HepG2 (cell line): ENCODE measurements around the gene SLC8A2. TPM values are rescaled to one million over a fixed set of nuclear protein-coding genes. Genes with fewer than 3 reads are reported as not detected.
A peak's percentile ranks its signal among the peaks of the same experiment; 100 is the strongest.

Source experiments
- ARHGAP35 ChIP-seq: sonication (generic); formaldehyde crosslinking; IDR thresholded peaks from 2 replicates; pipeline ENCODE4 v1.9.0; 2022; ENCODE audit warnings: mild to moderate bottlenecking, inconsistent platforms, moderate library complexity, missing genetic modification reagents, borderline replicate concordance
- BHLHE40 ChIP-seq: IDR thresholded peaks from 2 replicates; pipeline ENCODE4 v1.6.1; 2011; ENCODE audit warnings: low read length, improper control_type of control experiment
- BRF2 ChIP-seq: sonication (generic); formaldehyde crosslinking; IDR thresholded peaks from 2 replicates; pipeline ENCODE4 v1.8.1; 2022; ENCODE audit warnings: mild to moderate bottlenecking, missing genetic modification reagents
- FOXJ3 ChIP-seq: sonication (generic); formaldehyde crosslinking; IDR thresholded peaks from 2 replicates; pipeline ENCODE4 v1.4.0; 2020; ENCODE audit warnings: missing genetic modification reagents, mild to moderate bottlenecking, borderline replicate concordance
- HNRNPLL ChIP-seq: fragments of 200-400 bp; formaldehyde crosslinking; IDR thresholded peaks from 2 replicates; pipeline ENCODE4 v1.6.1; 2017; ENCODE audit warnings: mild to moderate bottlenecking, low read depth, low read length; ENCODE audit not compliant: poor library complexity, severe bottlenecking
- HNRNPUL1 ChIP-seq: fragments of 200-400 bp; formaldehyde crosslinking; IDR thresholded peaks from 2 replicates; pipeline ENCODE4 v1.6.1; 2017; ENCODE audit warnings: low read depth, mild to moderate bottlenecking, low read length, moderate library complexity
- KLF12 ChIP-seq: sonication (generic); formaldehyde crosslinking; IDR thresholded peaks from 2 replicates; pipeline ENCODE4 v1.4.0; 2020; ENCODE audit warnings: missing genetic modification reagents, borderline replicate concordance
- LBX2 ChIP-seq: sonication (generic); formaldehyde crosslinking; IDR thresholded peaks from 2 replicates; pipeline ENCODE4 v1.5.0; 2020; ENCODE audit warnings: missing genetic modification reagents, mild to moderate bottlenecking, borderline replicate concordance
- MAFF ChIP-seq: IDR thresholded peaks from 2 replicates; pipeline ENCODE4 v1.6.1; 2011; ENCODE audit warnings: low read depth, low read length, improper control_type of control experiment
- MIXL1 ChIP-seq: IDR thresholded peaks from 2 replicates; pipeline ENCODE4 v1.6.1; 2016
- NFRKB ChIP-seq: fragments of 450-650 bp; IDR thresholded peaks from 2 replicates; pipeline ENCODE4 v1.6.1; 2017
- REPIN1 ChIP-seq: sonication (generic); formaldehyde crosslinking; IDR thresholded peaks from 2 replicates; pipeline ENCODE4 v1.8.0; 2022; ENCODE audit warnings: missing genetic modification reagents, low read depth, mild to moderate bottlenecking, borderline replicate concordance
- SPEN ChIP-seq: sonication (generic); formaldehyde crosslinking; IDR thresholded peaks from 2 replicates; pipeline ENCODE4 v1.5.1; 2020; ENCODE audit warnings: low read depth, mild to moderate bottlenecking, missing genetic modification reagents
- SRF ChIP-seq: IDR thresholded peaks from 2 replicates; pipeline ENCODE4 v1.6.1; 2011; ENCODE audit warnings: mild to moderate bottlenecking, low read depth, low read length, moderate library complexity
- XBP1 ChIP-seq: sonication (generic); formaldehyde crosslinking; IDR thresholded peaks from 2 replicates; pipeline ENCODE4 v1.5.0; 2020; ENCODE audit warnings: missing genetic modification reagents
- ZBTB10 ChIP-seq: sonication (generic); formaldehyde crosslinking; IDR thresholded peaks from 2 replicates; pipeline ENCODE4 v1.4.0; 2020; ENCODE audit warnings: missing genetic modification reagents, borderline replicate concordance
- ZBTB2 ChIP-seq: sonication (generic); formaldehyde crosslinking; IDR thresholded peaks from 2 replicates; pipeline ENCODE4 v1.8.0; 2022; ENCODE audit warnings: low read depth, missing genetic modification reagents
- ZEB1 ChIP-seq: IDR thresholded peaks from 2 replicates; pipeline ENCODE4 v1.6.1; 2012; ENCODE audit warnings: mild to moderate bottlenecking, low read depth, inconsistent platforms; ENCODE audit not compliant: insufficient replicate concordance
- ZFP82 ChIP-seq: sonication (generic); formaldehyde crosslinking; IDR thresholded peaks from 2 replicates; pipeline ENCODE4 v1.5.1; 2020; ENCODE audit warnings: mild to moderate bottlenecking, missing genetic modification reagents, borderline replicate concordance
- ZMYM3 ChIP-seq: sonication (generic); formaldehyde crosslinking; IDR thresholded peaks from 2 replicates; pipeline ENCODE4 v1.5.1; 2020; ENCODE audit warnings: mild to moderate bottlenecking, missing genetic modification reagents
- ZNF234 ChIP-seq: sonication (generic); formaldehyde crosslinking; conservative IDR thresholded peaks from 2 replicates; pipeline ENCODE4 v1.5.1; 2020; ENCODE audit warnings: mild to moderate bottlenecking, missing genetic modification reagents
- ZNF235 ChIP-seq: sonication (generic); formaldehyde crosslinking; IDR thresholded peaks from 2 replicates; pipeline ENCODE4 v1.8.1; 2023; ENCODE audit warnings: mild to moderate bottlenecking, missing genetic modification reagents, borderline replicate concordance
- ZNF749 ChIP-seq: sonication (generic); formaldehyde crosslinking; IDR thresholded peaks from 2 replicates; pipeline ENCODE4 v1.8.0; 2022; ENCODE audit warnings: mild to moderate bottlenecking, missing genetic modification reagents, moderate library complexity, borderline replicate concordance
- ZNF782 ChIP-seq: sonication (generic); formaldehyde crosslinking; IDR thresholded peaks from 2 replicates; pipeline ENCODE4 v1.4.0; 2020; ENCODE audit warnings: missing genetic modification reagents, mild to moderate bottlenecking, borderline replicate concordance
- polyA plus RNA-seq, 8 experiments: library from polyadenylated mRNA; depleted of rRNA in 3 of 8; stranded (reverse) in 7 of 8; unstranded in 1 of 8; fragments of >200 nt; fragmentation: Illumina TruSeq in 4 of 8; extraction: Trizol in 4 of 8; gene quantifications; 2 replicates each; pipeline versions ENCODE4 v1.2.1 to v1.2.3, GENCODE V29; 2011 to 2016; ENCODE audit warnings: low read depth in 4 of 8, missing spikeins in 1 of 8, mixed read lengths in 1 of 8; ENCODE audit not compliant: insufficient read depth in 1 of 8
- total RNA-seq, 5 experiments: library from RNA; depleted of rRNA; stranded (reverse); fragments of >200 nt; fragmentation: Illumina TruSeq; extraction: Trizol; gene quantifications; 2 replicates each; pipeline ENCODE4 v1.2.3, GENCODE V29; 2016; ENCODE audit warnings: low read depth in 1 of 5

SLC8A2 gene
- total and polyA plus RNA-seq, 2 of the 13 experiments (the other 11 are each of a cell fraction or from before 2014, with no cell fraction given) = 0.02 TPM; not detected in 1

- TF ChIP-seq ZNF749 (CRISPR knock-in tag) = peak; percentile 28; the same call in 1 of the 2 replicates
- TF ChIP-seq NFRKB = peak; percentile 82
- no peak for TF ChIP-seq HNRNPUL1
- peak; percentile 92 for TF ChIP-seq ZMYM3 (CRISPR knock-in tag)
- no peak for TF ChIP-seq BHLHE40
- TF ChIP-seq LBX2 (CRISPR knock-in tag) = no peak
- TF ChIP-seq REPIN1 (CRISPR knock-in tag) = peak; percentile 51; the same call in 1 of the 2 replicates
- no peak for TF ChIP-seq ZBTB2 (CRISPR knock-in tag)
- no peak for TF ChIP-seq MIXL1 (CRISPR knock-in tag)
- no peak for TF ChIP-seq ZNF234
- no peak for TF ChIP-seq ARHGAP35 (CRISPR knock-in tag)
- no peak for TF ChIP-seq ZBTB10
- TF ChIP-seq SPEN (CRISPR knock-in tag) = peak; percentile 87
- TF ChIP-seq ZFP82 (CRISPR knock-in tag) = peak; percentile 69; the same call in 1 of the 2 replicates
- TF ChIP-seq ZNF782 (CRISPR knock-in tag) = no peak
- peak; percentile 36; the same call in 1 of the 2 replicates for TF ChIP-seq FOXJ3 (CRISPR knock-in tag)
- no peak for TF ChIP-seq XBP1
- no peak for TF ChIP-seq ZNF235 (CRISPR knock-in tag)
- peak; percentile 74 for TF ChIP-seq HNRNPLL
- TF ChIP-seq ZEB1 = no peak
- TF ChIP-seq MAFF = no peak
- TF ChIP-seq KLF12 (CRISPR knock-in tag) = peak; percentile 81; the same call in 1 of the 2 replicates
- no peak for TF ChIP-seq BRF2 (CRISPR knock-in tag)
- TF ChIP-seq SRF = peak; percentile 27; the same call in 1 of the 2 replicates
These were observed 12.4 kb upstream of the SLC8A2 start, which contains the start of gene KPTN (continued) for GRCh38 chr19:47483800-47484690.
